ENCODE data around the gene MYZAP. TPM values are rescaled to one million over a fixed set of nuclear protein-coding genes. Genes with fewer than 3 reads are reported as not detected.

MYZAP gene
- polyA plus RNA-seq, 1 of the 3 experiments (the other 2 are of a cell fraction): 0.07 TPM

DNA sequence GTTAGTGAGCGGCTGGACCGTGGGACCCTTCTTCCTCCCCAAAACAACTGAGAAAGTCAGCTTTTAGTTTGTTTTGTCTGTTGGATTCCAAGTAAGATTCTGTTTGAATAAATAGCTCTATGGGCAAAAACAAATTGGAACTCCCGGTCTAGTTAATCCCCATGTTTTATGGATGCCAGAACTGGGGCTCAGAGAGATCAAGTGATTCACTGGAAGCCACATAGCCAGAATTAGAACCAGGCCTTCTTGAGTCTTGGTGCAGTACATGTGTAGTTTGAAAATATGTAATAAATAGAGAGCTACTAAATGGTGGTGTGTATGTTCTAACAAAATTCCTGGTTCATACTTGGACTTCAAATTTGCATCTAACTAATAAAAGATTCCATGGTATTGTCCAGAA, 85.5 kb downstream of the MYZAP start (continued):
- no peak for TF ChIP-seq IRF3 (IDR thresholded peaks at IDR 0.05; ENCODE audit: low read depth, low read length)
- TF ChIP-seq EZH2phosphoT487 (IDR thresholded peaks at IDR 0.05; ENCODE audit: borderline replicate concordance, low read depth): no peak

DNA sequence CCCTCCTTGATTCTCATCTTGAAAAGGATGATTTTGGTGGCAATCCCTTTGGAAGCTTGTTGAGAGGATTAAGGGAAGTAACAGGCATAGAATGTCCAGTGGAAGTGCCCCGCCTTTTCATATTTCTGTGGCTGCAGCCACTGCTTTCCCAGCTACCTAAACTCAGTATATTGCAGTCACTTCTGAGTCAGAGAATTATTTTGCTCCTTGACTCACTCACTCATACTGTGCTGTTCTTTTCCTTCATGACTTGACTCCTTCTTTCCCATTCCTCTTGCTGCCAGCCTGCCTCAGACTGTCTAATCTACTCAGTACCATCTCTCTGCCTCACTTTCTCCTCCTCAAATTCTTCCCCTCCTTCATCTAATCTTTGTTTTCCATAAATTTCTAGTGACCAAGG, 88.3 kb downstream of the MYZAP start:
- no peak for TF ChIP-seq NFIC (IDR thresholded peaks at IDR 0.05; ENCODE audit: borderline replicate concordance)
- peak; percentile 40; the same call in 1 of the 2 replicates for TF ChIP-seq FOSL2 (IDR thresholded peaks at IDR 0.05; ENCODE audit: borderline replicate concordance, low read depth)
- Histone ChIP-seq H4K20me1 (ENCODE audit: insufficient read depth) (no peaks in the 10 kb centered on the region), H3K79me2 (ENCODE audit: insufficient read depth) (no peaks in the 10 kb centered on the region), H3F3A (replicated peaks; ENCODE audit: insufficient read depth) (no peaks in the 10 kb centered on the region), H3K4me1 (ENCODE audit: control insufficient read depth in 1 of 2, insufficient read depth in 2 of 2, low read depth in 1 of 2, low read length in 1 of 2) (0 out of 4 replicates have a peak, but pooled peaks cover 0 to 3% of the 10 kb centered on the region in 2 experiments), H3K9ac (no peak overlapping the region; the same call in 1 of the 2 replicates), H2AFZ (ENCODE audit: low read depth) (peak overlapping the region; percentile 50), H3K4me2 (peak overlapping the region; percentile 48; the same call in 1 of the 2 replicates), H3K27me3 (ENCODE audit: insufficient read depth) (no peaks in the 10 kb centered on the region), H3K9me2 (no peaks in the 10 kb centered on the region), H3K4me3 (ENCODE audit: low read depth in 2 of 2, low read length in 1 of 2) (no peak overlapping the region), H3K9me3 (no peaks in the 10 kb centered on the region), H3K36me3 (replicated peaks in 1 of 2; ENCODE audit: control insufficient read depth in 1 of 2, insufficient read depth in 2 of 2, low read length in 1 of 2) (no peaks in the 10 kb centered on the region), H3K27ac (ENCODE audit: low read depth in 2 of 2, low read length in 1 of 2) (peak overlapping the region in 1 of 2 experiments; percentile 40; a peak in 2 of 4 replicates)
- 82% methylated on average over 1 of the region's 1 CpG for WGBS (ENCODE audit: low lambda C conversion rate)
- ChIA-PET POLR2A (no interaction called here), CTCF (interaction anchor here (0.8 kb wide), 1 partner anchor 13 kb away, joined by 3 read pairs; no protein-coding TSS in a partner anchor)
- no peak for DNase-seq

GRCh38 chr15:57681011-57681410, 89.3 kb downstream of the MYZAP start:
- Histone ChIP-seq H3K27me3 (ENCODE audit: insufficient read depth) (no peaks in the 10 kb centered on the region), H3K27ac (ENCODE audit: low read depth in 2 of 2, low read length in 1 of 2) (no peak overlapping the region), H3K4me3 (ENCODE audit: low read depth in 2 of 2, low read length in 1 of 2) (no peak overlapping the region), H4K20me1 (ENCODE audit: insufficient read depth) (no peaks in the 10 kb centered on the region), H3K9ac (no peak overlapping the region), H3K9me3 (no peaks in the 10 kb centered on the region), H2AFZ (ENCODE audit: low read depth) (no peak overlapping the region), H3K36me3 (replicated peaks in 1 of 2; ENCODE audit: control insufficient read depth in 1 of 2, insufficient read depth in 2 of 2, low read length in 1 of 2) (no peaks in the 10 kb centered on the region), H3K4me2 (no peak overlapping the region), H3K79me2 (ENCODE audit: insufficient read depth) (no peaks in the 10 kb centered on the region), H3F3A (replicated peaks; ENCODE audit: insufficient read depth) (no peaks in the 10 kb centered on the region), H3K4me1 (ENCODE audit: control insufficient read depth in 1 of 2, insufficient read depth in 2 of 2, low read depth in 1 of 2, low read length in 1 of 2) (0 out of 4 replicates have a peak, but pooled peaks cover 0 to 3% of the 10 kb centered on the region in 2 experiments), H3K9me2 (no peaks in the 10 kb centered on the region)
- DNase-seq: no peak
- 93% methylated on average over 1 of the region's 1 CpG for WGBS (ENCODE audit: low lambda C conversion rate)
- ChIA-PET POLR2A (no interaction called here), CTCF (interaction anchor here (1.0 to 2.6 kb wide), 3 partner anchors 16 to 390 kb away, joined by 4 to 7 read pairs (median 5); no protein-coding TSS in a partner anchor)
- no peak for TF ChIP-seq NRF1 (IDR thresholded peaks at IDR 0.05; ENCODE audit: low read depth, low read length)
- TF ChIP-seq MAX (IDR thresholded peaks at IDR 0.05; ENCODE audit: low read depth): no peak
- TF ChIP-seq CTCF (IDR thresholded peaks at IDR 0.05): no peak
- no peak for TF ChIP-seq RCOR1 (IDR thresholded peaks at IDR 0.05; ENCODE audit: low read length)
- TF ChIP-seq FOXJ3 (CRISPR knock-in tag; IDR thresholded peaks at IDR 0.05): no peak
- no peak for TF ChIP-seq GABPA (IDR thresholded peaks at IDR 0.05; ENCODE audit: low read depth)
- TF ChIP-seq GATA2 (CRISPR knock-in tag; IDR thresholded peaks at IDR 0.05): no peak

All from SK-N-SH (cell line).